Measurements from ENCODE around the gene GRID1. TPM values are rescaled to one million over a fixed set of nuclear protein-coding genes. Genes with fewer than 3 reads are reported as not detected.

Gene GRID1
- total and polyA plus RNA-seq, 2 donors = 2.4 to 3.9 TPM

DNA sequence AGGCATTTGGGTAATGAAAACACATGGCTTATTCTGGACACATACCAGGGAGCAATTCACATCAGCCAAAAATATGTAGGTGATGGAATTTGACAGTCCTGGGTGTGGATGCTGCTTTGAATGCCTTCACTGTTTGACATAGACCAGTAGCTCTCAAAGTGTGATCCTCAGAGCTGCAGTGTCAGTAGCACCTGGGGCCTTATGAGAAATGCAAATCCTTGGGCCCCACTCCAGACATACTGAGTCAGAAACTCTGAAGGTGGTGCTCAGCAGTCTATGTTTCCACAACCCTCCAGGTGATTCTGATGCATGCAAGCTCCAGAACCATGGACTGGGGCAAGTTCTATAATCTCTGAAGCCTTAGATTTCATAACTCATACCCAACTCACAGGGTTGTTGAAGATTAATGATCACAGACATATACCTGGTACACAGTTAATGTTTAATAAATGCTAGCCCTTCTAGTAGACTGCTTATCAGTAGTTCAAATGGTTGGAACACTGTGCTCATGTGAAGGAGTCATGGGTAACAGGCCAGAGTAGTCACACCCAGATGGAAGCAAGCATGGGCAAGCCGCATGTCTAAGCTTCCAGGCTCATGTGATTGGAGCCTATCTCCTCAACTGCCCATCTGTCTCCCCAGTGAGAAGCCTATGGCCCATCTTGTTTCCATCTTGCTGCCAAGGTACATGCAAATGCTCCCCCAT, 715.7 kb downstream of the GRID1 start:
- no peak overlapping the region for H3K27ac ChIP-seq (ENCODE audit: low read depth)
- 87% methylated on average over 1 of the region's 1 CpG for WGBS
- H3K4me3 ChIP-seq (ENCODE audit: low read depth, low read length) = no peak overlapping the region
- H3K4me1 ChIP-seq (ENCODE audit: insufficient read depth) = no peaks in the 10 kb centered on the region
- no peak for DNase-seq (ENCODE audit: extremely low spot score)
- no peaks in the 10 kb centered on the region for H3K36me3 ChIP-seq (ENCODE audit: insufficient read depth)

DNA sequence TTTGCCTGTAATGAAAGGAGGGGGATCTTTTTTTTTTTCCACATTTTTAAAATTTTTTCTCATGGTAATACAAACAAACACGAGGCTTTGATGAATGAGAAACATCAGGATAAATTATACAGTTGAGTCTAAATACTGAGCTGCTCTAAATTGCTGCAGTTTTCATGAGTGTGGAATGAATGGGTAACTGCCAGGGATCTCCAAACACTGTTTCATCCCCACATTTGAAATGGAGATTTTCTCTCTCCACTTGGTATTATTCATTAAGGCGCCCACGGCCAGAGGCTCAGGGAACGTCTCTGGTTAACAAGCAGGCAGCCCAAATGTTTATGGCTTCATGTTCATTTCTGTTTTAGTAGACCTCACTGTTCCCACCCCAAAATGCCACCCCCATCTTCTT, 717.1 kb downstream of the GRID1 start:
- Histone ChIP-seq H3K4me1 (ENCODE audit: insufficient read depth) (no peaks in the 10 kb centered on the region), H3K36me3 (ENCODE audit: insufficient read depth) (no peaks in the 10 kb centered on the region), H3K4me3 (ENCODE audit: low read depth, low read length) (no peak overlapping the region), H3K27ac (ENCODE audit: low read depth) (no peak overlapping the region)
- 46% methylated on average over 4 of the region's 4 CpGs for WGBS
- no peak for DNase-seq (ENCODE audit: extremely low spot score)

DNA sequence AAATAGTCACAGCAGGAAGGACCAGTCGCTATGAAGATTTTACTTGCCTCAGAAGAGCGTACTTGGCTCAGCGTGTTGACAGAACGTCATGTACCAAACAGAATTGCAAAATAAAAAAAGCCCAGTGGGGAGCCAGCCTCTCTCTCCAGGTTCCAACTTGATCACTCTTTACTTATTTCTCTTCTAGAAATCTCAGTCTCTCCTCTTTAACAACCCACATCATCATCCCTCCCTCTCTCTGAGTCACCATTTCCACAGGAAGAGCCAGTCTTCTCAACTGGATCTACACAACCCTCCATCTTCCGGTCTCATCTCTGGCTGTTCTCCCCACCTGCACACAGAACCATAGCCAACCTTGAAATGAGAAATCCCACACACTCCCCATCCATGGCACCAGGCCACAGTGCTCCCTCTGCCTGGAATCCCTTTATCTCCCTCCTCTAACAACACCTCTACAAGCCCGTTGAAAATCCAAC, 718.3 kb downstream of the GRID1 start:
- Histone ChIP-seq H3K4me1 (ENCODE audit: insufficient read depth) (no peaks in the 10 kb centered on the region), H3K4me3 (ENCODE audit: low read depth, low read length) (no peak overlapping the region), H3K36me3 (ENCODE audit: insufficient read depth) (no peaks in the 10 kb centered on the region), H3K27ac (ENCODE audit: low read depth) (no peak overlapping the region)
- no peak for DNase-seq (ENCODE audit: extremely low spot score)
- WGBS = 82% methylated on average over 6 of the region's 6 CpGs

DNA sequence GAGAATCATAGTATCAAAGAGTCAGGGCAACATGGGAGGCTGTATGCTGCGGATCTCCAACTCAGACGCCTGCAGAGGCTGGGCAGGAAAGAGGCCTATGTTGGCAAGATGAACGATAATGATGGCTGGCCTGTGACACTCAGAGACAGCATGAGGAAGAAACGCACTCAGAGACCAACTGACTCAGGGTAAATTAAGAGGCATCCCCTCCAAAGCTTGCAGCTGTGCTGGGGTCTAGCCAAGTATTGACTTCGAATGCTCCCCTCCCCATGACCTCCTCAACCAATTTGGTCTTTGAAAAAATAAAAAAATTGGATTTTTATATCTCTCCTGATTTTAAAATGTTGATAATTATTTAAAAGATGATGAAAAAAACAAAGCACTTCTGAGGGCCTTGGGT, 718.9 kb downstream of the GRID1 start:
- no peak for DNase-seq (ENCODE audit: extremely low spot score)
- 89% methylated on average over 5 of the region's 5 CpGs for WGBS
- Histone ChIP-seq H3K27ac (ENCODE audit: low read depth) (no peak overlapping the region), H3K4me3 (ENCODE audit: low read depth, low read length) (no peak overlapping the region), H3K4me1 (ENCODE audit: insufficient read depth) (no peaks in the 10 kb centered on the region), H3K36me3 (ENCODE audit: insufficient read depth) (no peaks in the 10 kb centered on the region)

DNA sequence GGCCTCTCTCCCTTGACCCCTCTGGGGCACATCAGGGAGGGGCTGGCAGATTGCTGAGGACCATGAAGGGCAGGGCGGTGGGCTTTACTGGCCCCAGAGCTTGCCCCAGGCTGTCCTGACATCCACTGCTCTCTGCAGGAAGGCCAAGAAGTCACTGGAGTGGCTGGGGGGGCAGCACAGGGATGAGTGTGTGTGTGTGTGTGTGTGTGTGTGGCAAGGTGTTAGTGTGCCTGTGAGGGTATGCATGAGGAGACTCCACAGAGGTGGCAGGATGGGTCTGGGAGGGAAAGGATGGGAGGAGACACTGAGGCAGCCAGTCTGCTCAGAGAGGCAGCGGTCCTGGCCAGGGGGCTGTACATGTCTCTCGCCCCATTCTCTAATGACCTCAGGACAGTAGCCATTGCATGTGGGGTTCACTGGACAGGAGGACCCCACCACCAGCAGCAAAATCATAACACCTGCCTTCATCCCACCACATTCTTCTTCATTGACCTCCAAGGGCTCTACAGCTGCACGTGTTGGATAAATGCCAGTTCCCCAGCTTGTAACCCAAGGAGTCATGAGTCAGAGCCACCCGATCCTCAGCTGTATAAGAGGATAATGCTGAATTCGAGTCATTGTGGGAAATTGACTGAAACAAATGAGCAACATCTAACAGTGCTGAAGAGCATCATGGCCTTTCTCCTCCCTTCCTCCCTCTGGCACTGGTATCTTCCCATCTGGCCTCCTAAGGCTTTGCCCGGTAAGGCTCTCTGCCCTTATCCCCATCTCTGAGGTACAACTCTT, 720.5 kb downstream of the GRID1 start:
- no peak overlapping the region for H3K27ac ChIP-seq (ENCODE audit: low read depth)
- no peaks in the 10 kb centered on the region for H3K36me3 ChIP-seq (ENCODE audit: insufficient read depth)
- WGBS = 86% methylated on average over 7 of the region's 7 CpGs
- no peak overlapping the region for H3K4me3 ChIP-seq (ENCODE audit: low read depth, low read length)
- no peak for DNase-seq (ENCODE audit: extremely low spot score)
- H3K4me1 ChIP-seq (ENCODE audit: insufficient read depth) = no peaks in the 10 kb centered on the region

DNA sequence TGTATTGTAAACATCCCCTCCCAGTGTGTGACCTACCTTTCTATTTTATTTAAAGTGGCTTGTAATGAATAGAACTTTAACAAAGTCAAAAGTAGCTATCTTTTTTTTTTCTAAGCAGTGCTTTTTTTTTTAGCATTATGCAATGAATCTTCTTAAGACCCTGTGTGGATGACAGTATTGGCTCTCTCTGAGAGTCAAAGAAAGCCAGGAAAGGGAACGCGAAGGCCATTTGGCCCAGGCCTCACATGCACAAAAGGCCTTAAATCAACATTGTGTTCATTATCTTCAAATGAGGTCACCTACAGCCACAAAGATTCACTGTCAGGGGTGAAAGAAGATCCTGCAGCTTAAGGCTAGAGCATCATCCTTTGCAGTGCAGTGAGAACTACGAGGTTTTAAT, 721.5 kb downstream of the GRID1 start:
- DNase-seq (ENCODE audit: extremely low spot score) = no peak
- 29% methylated on average over 3 of the region's 3 CpGs for WGBS
- Histone ChIP-seq H3K36me3 (ENCODE audit: insufficient read depth) (no peaks in the 10 kb centered on the region), H3K4me1 (ENCODE audit: insufficient read depth) (no peaks in the 10 kb centered on the region), H3K4me3 (ENCODE audit: low read depth, low read length) (no peak overlapping the region), H3K27ac (ENCODE audit: low read depth) (no peak overlapping the region)

DNA sequence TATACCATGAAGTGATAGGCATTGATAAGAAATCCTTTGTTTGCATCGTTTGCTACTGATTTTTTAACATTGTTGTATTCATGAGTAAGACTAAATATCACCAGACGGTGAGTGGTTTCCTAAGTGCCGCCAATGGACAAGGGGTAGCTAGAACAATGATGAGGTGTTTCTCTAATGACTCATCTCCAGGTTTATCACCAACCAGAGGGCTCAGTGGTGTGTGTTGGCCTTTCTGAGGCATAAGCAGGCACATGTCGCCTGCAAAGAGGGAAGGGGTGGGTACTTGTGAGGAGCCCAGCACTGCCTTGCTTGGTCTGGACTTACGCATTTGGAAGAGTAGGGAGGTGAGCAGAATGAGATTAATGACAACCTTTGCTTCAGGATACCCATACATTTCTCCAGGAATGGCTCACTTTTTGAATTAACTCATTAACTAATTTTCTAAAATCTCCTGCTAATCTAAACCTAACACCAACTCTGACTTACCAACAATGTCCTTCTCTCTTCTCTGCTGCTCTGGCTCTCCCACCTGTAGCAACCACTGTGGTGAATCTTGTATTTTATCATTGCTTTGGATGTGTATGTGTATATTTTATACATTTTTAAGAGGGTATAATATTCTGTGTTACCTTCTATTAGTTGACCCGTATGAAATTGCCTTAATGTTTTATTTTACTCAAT, 722.6 kb downstream of the GRID1 start:
- no peak overlapping the region for H3K4me3 ChIP-seq (ENCODE audit: low read depth, low read length)
- H3K36me3 ChIP-seq (ENCODE audit: insufficient read depth) = no peaks in the 10 kb centered on the region
- WGBS = 82% methylated on average over 6 of the region's 6 CpGs
- H3K4me1 ChIP-seq (ENCODE audit: insufficient read depth) = no peaks in the 10 kb centered on the region
- no peak overlapping the region for H3K27ac ChIP-seq (ENCODE audit: low read depth)
- DNase-seq (ENCODE audit: extremely low spot score) = no peak

DNA sequence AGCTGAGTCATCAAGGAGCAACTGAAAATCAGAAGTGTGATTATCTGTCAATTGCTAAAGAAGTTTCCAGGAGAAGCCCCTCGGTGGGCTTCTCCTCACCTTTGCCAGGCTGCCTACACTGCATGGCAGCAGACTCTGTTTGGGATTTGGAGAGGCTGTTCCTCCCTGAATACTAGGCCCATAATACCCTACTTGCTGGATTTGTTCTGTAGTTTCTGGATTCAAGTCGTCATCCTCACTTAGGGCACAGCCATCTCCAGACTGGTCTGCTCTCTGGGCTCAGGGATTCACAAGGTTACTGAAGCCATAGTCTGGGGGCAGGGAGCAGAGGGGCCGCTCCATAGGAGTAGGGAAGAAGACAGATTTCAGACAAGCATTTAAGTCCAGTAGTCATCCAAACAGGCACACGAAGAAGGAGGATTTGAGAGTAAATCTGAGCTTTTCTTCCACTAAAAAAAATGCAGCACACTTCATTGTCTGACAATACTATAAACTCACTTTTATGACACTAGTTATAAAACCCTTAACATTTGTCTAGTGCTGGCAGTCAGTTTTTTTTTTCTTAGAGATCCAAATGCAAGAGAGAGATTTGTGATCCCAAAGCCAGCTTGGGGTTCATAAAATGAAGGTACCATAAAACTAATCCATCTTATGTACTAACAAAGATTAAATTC, 723.3 kb downstream of the GRID1 start:
- no peak overlapping the region for H3K27ac ChIP-seq (ENCODE audit: low read depth)
- H3K4me3 ChIP-seq (ENCODE audit: low read depth, low read length) = no peak overlapping the region
- DNase-seq (ENCODE audit: extremely low spot score) = no peak
- no peaks in the 10 kb centered on the region for H3K36me3 ChIP-seq (ENCODE audit: insufficient read depth)
- 69% methylated on average over 4 of the region's 4 CpGs for WGBS
- H3K4me1 ChIP-seq (ENCODE audit: insufficient read depth) = no peaks in the 10 kb centered on the region

DNA sequence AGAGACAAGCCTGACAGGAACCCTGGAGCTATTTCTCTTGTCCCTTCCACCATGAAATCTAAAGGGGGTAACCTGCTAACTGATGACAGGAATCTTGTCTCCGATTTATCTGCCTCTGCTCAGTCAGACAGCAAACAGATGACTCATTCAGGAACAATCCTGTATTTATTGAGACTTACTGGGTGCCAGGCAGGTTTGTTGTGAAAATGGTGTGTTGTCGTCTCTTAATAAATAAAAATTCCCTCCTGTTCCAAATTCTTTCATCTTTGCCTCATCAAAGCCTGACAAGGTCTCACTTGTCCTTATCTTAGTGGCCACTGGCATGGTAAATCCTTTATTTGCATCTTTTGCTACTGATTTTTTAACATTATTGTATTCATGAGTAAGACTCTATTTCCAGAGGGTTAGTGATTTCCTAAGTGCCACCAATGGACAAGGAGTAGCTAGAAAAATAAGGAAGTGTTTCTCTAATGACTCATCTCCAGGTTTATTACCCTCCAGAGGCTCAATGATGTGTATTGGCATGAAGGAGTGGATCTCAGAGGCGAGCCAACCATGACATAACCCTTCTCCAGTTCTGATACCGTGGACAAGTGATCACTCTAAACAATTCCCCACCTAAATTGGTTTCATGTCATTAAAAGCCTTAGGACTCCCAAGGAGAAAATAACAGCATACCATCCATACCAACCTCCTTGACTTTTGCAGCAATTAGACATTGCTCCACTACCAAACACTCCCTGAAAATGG, 724.0 kb downstream of the GRID1 start:
- H3K4me1 ChIP-seq (ENCODE audit: insufficient read depth) = no peaks in the 10 kb centered on the region
- no peak overlapping the region for H3K4me3 ChIP-seq (ENCODE audit: low read depth, low read length)
- H3K36me3 ChIP-seq (ENCODE audit: insufficient read depth) = no peaks in the 10 kb centered on the region
- WGBS = 47% methylated on average over 4 of the region's 4 CpGs
- no peak for DNase-seq (ENCODE audit: extremely low spot score)
- no peak overlapping the region for H3K27ac ChIP-seq (ENCODE audit: low read depth)

DNA sequence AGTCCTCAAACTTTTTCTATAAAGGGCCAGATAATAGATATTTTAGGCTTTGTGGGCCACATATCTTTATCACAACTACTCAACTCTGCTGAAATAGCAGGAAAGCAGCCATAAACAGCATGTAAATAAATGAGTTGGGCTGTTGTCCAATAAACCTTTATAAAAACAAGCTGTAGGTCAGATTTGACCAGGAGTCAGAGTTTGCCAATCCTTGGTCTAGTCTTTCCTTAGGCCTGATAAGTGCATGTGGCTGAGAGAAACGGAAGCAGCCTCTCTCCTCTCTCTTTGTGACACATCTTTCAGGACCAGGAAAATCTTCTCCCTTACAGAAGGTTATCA, 724.5 kb downstream of the GRID1 start:
- WGBS = 65% methylated on average over 1 of the region's 1 CpG
- Histone ChIP-seq H3K4me1 (ENCODE audit: insufficient read depth) (no peaks in the 10 kb centered on the region), H3K4me3 (ENCODE audit: low read depth, low read length) (no peak overlapping the region), H3K27ac (ENCODE audit: low read depth) (no peak overlapping the region), H3K36me3 (ENCODE audit: insufficient read depth) (no peaks in the 10 kb centered on the region)
- no peak for DNase-seq (ENCODE audit: extremely low spot score)

DNA sequence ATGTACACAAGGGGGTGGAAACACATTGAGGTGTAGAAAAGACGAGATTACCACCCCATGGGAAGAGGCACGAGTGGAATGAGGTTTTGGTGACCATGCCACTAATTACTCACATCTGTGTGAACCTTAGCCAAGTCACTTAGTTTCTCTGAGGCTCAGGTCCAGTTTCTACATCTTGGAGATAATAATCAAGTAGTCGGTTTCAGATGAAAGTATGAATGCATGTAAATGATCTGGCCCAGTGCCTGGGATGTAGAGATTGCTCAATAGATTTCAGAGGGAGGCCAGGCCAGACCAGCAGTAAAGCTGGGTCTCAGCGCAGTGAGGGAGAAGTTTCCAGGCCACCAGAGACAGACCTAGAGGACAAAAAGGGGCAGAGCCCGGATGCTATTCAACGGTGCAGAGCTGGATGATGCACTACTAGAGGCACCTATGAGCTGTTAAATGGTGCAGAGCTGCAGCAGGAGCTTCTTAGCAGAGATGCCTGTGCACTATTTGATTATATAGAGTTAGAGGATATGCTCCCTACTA, 725.1 kb downstream of the GRID1 start:
- Histone ChIP-seq H3K4me3 (ENCODE audit: low read depth, low read length) (no peak overlapping the region), H3K27ac (ENCODE audit: low read depth) (no peak overlapping the region), H3K36me3 (ENCODE audit: insufficient read depth) (no peaks in the 10 kb centered on the region), H3K4me1 (ENCODE audit: insufficient read depth) (no peaks in the 10 kb centered on the region)
- no peak for DNase-seq (ENCODE audit: extremely low spot score)
- WGBS = 57% methylated on average over 6 of the region's 6 CpGs

DNA sequence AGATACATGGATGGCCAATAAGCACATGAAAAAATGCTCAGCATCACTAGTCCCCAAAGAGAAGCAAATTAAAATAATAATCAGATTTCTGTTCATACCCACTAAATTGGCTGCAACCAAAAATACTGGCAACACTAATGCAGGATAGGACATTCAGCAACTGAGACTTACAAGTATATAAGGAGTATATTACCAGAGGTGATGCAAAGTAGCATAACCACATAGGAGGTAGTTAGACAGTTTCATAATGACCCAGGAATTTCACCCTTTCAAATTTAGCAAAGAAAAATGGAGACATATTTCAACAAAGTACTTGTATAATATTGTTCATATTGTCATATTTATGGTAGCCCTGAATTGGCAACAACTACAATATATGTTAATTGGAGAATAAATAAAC, 727.8 kb downstream of the GRID1 start:
- H3K4me3 ChIP-seq (ENCODE audit: low read depth, low read length) = no peak overlapping the region

DNA sequence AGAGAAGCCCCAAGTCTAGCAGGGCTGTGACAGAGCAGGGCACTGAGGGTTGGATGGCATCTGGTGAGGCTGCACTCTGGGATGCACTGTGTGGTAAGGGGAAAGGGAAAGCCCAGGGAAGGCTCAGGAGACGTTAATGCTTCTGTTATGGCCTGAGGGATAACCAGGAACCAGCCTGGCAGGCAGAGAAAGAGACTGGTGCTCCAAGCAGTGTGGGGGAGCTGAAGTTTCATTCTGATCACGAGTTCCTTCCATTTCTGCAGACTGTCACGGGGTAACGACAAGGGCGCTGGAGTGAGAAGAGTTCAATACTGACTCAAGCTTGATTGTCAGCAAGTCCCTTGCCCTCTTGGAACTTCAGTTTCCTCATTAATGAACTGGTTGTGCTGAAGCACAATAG, 730.9 kb downstream of the GRID1 start:
- no peak overlapping the region for H3K4me3 ChIP-seq (ENCODE audit: low read depth, low read length)
- 79% methylated on average over 5 of the region's 5 CpGs for WGBS
- H3K27ac ChIP-seq (ENCODE audit: low read depth) = no peak overlapping the region
- no peaks in the 10 kb centered on the region for H3K4me1 ChIP-seq (ENCODE audit: insufficient read depth)
- no peaks in the 10 kb centered on the region for H3K36me3 ChIP-seq (ENCODE audit: insufficient read depth)
- DNase-seq (ENCODE audit: extremely low spot score) = no peak

More for the DNA sequence above, 727.8 kb downstream of the GRID1 start:
- H3K27ac ChIP-seq (ENCODE audit: low read depth) = no peak overlapping the region
- H3K36me3 ChIP-seq (ENCODE audit: insufficient read depth) = no peaks in the 10 kb centered on the region
- no peaks in the 10 kb centered on the region for H3K4me1 ChIP-seq (ENCODE audit: insufficient read depth)
- no peak for DNase-seq (ENCODE audit: extremely low spot score)

Measured in urinary bladder (tissue), 4 donors.